Cardiac fibroblast (primary cell): ENCODE results near the gene PPM1L.
A peak's percentile ranks its signal among the peaks of the same experiment; 100 is the strongest.

ENCODE experiments used
- DNase-seq, 2 donors: peaks; one replicate each; pipeline versions ENCODE4 v3.0.0 to v3.0.0-alpha.2; 2010; ENCODE audit warnings: low read depth in 2 of 2
- H3K4me3 ChIP-seq, 2 donors: replicated peaks in 1 of 2; 1 replicate in 1 of 2; 2 replicates in 1 of 2; pipeline ENCODE4 v1.5.1; 2011; ENCODE audit warnings: low read depth in 2 of 2, low read length in 2 of 2, mild to moderate bottlenecking in 2 of 2, moderate library complexity in 1 of 2
- CTCF ChIP-seq: IDR thresholded peaks from one replicate; pipeline ENCODE4 v1.5.1; 2011; ENCODE audit warnings: low read depth, mild to moderate bottlenecking, low read length, inconsistent platforms

PPM1L gene

GRCh38 chr3:160804762-160805161, 48.7 kb downstream of the PPM1L start:
- no peak for TF ChIP-seq CTCF
- no peak overlapping the region for H3K4me3 ChIP-seq
- peak; percentile 17 to 22 for DNase-seq

GRCh38 chr3:160806094-160806493, 50.1 kb downstream of the PPM1L start:
- no peak for TF ChIP-seq CTCF
- no peak overlapping the region for H3K4me3 ChIP-seq
- DNase-seq = no peak

GRCh38 chr3:160806686-160807085, 50.7 kb downstream of the PPM1L start:
- no peak overlapping the region for H3K4me3 ChIP-seq
- DNase-seq = no peak
- TF ChIP-seq CTCF = no peak

GRCh38 chr3:160808838-160809237, 52.8 kb downstream of the PPM1L start:
- DNase-seq = no peak
- no peak for TF ChIP-seq CTCF
- H3K4me3 ChIP-seq = no peak overlapping the region

GRCh38 chr3:160809453-160809852, 53.4 kb downstream of the PPM1L start:
- no peak overlapping the region for H3K4me3 ChIP-seq
- DNase-seq = no peak
- TF ChIP-seq CTCF = no peak

- no peak overlapping the region for H3K4me3 ChIP-seq
- DNase-seq = peak; percentile 14 to 62
- no peak for TF ChIP-seq CTCF
Measured at GRCh38 chr3:160810362-160811236, 54.6 kb downstream of the PPM1L start.

- no peak overlapping the region for H3K4me3 ChIP-seq
- DNase-seq = peak in 1 of 2 donors; percentile 36
- TF ChIP-seq CTCF = no peak
Measured at GRCh38 chr3:160811237-160811548, 55.2 kb downstream of the PPM1L start.
